HUES64 (cell line): Measurements from ENCODE around the gene TMEFF2.
"Not testable (repeated sequence)": the region's sequence is repeated elsewhere in the genome, so short reads cannot be mapped to it uniquely, and the experiment has no call there.

Experiments
- H3K27ac ChIP-seq: 2 replicates; pipeline ENCODE4 v1.7.0; 2013; ENCODE audit warnings: low read depth, low read length, inconsistent platforms
- H3K27me3 ChIP-seq: 2 replicates; pipeline ENCODE4 v1.6.1; 2013; ENCODE audit warnings: mild to moderate bottlenecking, low read length; ENCODE audit not compliant: insufficient read depth
- H3K36me3 ChIP-seq: 2 replicates; pipeline ENCODE4 v1.6.1; 2013; ENCODE audit warnings: mild to moderate bottlenecking, low read length; ENCODE audit not compliant: insufficient read depth
- H3K4me1 ChIP-seq: 2 replicates; pipeline ENCODE4 v1.6.1; 2013; ENCODE audit warnings: mild to moderate bottlenecking, low read length, moderate library complexity; ENCODE audit not compliant: insufficient read depth
- H3K4me3 ChIP-seq: 2 replicates; pipeline ENCODE4 v1.5.1; 2013; ENCODE audit warnings: mild to moderate bottlenecking, low read length, moderate library complexity
- H3K9ac ChIP-seq: 2 replicates; pipeline ENCODE4 v1.6.1; 2013; ENCODE audit warnings: mild to moderate bottlenecking, low read depth, low read length
- H3K9me3 ChIP-seq: 2 replicates; pipeline ENCODE4 v1.6.1; 2013; ENCODE audit warnings: low read depth, low read length; ENCODE audit not compliant: insufficient read depth
- WGBS: fragments of 150-250, 120-280 bp; methylation state at CpG from one replicate; pipeline ENCODE4 v1.1.7; 2013; ENCODE audit warnings: missing lambda C conversion rate; 5-methylcytosine and 5-hydroxymethylcytosine counted together

The TMEFF2 gene

DNA sequence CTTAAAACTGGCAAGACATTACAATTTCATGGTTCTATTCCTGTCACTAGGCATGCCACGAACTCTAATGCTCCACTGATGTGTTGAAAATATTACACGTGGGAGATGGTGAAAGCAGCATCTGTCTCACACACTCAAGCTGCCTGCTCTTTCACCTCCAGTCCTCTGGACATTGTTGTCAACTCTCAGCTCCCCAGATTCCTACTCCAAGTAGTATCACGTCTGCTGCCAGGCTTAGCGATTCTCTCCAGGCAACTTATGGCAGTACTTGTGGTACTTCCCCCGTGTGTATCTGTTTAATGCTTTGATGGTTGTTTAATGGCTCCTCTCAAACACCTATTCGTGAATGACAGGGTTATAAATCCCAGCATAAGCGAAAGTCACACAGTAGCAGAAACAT lies 103.8 kb downstream of the TMEFF2 start:
- H3K9ac ChIP-seq: no peak overlapping the region
- H3K27me3 ChIP-seq: no peaks in the 10 kb centered on the region
- peaks cover 5% of the 10 kb centered on the region; the same call in 1 of the 2 replicates for H3K4me1 ChIP-seq
- 89% methylated on average over 7 of the region's 7 CpGs for WGBS
- H3K27ac ChIP-seq: no peak overlapping the region
- H3K36me3 ChIP-seq: no peaks in the 10 kb centered on the region
- H3K4me3 ChIP-seq: no peak overlapping the region
- no peaks in the 10 kb centered on the region for H3K9me3 ChIP-seq

- Histone ChIP-seq H3K4me3 (no peak overlapping the region), H3K9me3 (no peaks in the 10 kb centered on the region), H3K4me1 (peaks cover 8% of the 10 kb centered on the region; the same call in 1 of the 2 replicates), H3K9ac (no peak overlapping the region), H3K36me3 (no peaks in the 10 kb centered on the region), H3K27me3 (no peaks in the 10 kb centered on the region), H3K27ac (no peak overlapping the region)
- WGBS: 94% methylated on average over 2 of the region's 4 CpGs
Observed at GRCh38 chr2:192087398-192087958, 107.3 kb downstream of the TMEFF2 start.

GRCh38 chr2:192082121-192082520 lies 112.6 kb downstream of the TMEFF2 start:
- H3K9ac ChIP-seq: no peak overlapping the region
- H3K36me3 ChIP-seq: no peaks in the 10 kb centered on the region
- WGBS: 91% methylated on average over 5 of the region's 5 CpGs
- H3K9me3 ChIP-seq: no peaks in the 10 kb centered on the region
- H3K4me1 ChIP-seq: peaks cover 3% of the 10 kb centered on the region; the same call in 1 of the 2 replicates
- no peak overlapping the region for H3K27ac ChIP-seq
- H3K4me3 ChIP-seq: no peak overlapping the region
- no peaks in the 10 kb centered on the region for H3K27me3 ChIP-seq

GRCh38 chr2:192080096-192080495 lies 114.6 kb downstream of the TMEFF2 start:
- H3K36me3 ChIP-seq, H3K27me3 ChIP-seq, H3K4me3 ChIP-seq, H3K4me1 ChIP-seq, H3K9me3 ChIP-seq, H3K9ac ChIP-seq, H3K27ac ChIP-seq: not testable (repeated sequence)
- WGBS: 90% methylated on average over 3 of the region's 3 CpGs

- Histone ChIP-seq H3K9me3 (no peaks in the 10 kb centered on the region), H3K9ac (no peak overlapping the region), H3K4me3 (no peak overlapping the region), H3K36me3 (no peaks in the 10 kb centered on the region), H3K27ac (no peak overlapping the region), H3K4me1 (no peaks in the 10 kb centered on the region), H3K27me3 (no peaks in the 10 kb centered on the region)
Observed at GRCh38 chr2:192073878-192074277, 120.9 kb downstream of the TMEFF2 start.

DNA sequence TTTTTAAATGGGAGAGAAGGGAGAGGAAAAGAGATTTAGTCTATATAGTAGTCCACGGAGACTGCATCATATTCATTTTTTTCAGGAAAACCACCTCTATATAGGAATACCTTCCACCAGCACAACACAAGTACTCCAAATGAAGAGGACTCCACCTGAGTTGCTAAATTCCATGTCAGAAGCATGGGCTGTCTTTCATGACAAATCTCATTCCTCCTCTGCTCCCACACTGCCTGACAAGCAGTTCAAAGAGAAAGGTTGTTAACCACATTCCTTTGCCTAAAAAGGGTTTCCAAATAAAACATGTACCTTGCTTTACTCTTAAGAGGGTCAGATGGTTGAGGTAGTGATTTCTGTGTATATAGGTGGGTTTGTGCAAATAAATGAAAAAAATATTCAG lies 122.0 kb downstream of the TMEFF2 start:
- H3K9ac ChIP-seq: no peak overlapping the region
- WGBS: 94% methylated on average over 1 of the region's 1 CpG

DNA sequence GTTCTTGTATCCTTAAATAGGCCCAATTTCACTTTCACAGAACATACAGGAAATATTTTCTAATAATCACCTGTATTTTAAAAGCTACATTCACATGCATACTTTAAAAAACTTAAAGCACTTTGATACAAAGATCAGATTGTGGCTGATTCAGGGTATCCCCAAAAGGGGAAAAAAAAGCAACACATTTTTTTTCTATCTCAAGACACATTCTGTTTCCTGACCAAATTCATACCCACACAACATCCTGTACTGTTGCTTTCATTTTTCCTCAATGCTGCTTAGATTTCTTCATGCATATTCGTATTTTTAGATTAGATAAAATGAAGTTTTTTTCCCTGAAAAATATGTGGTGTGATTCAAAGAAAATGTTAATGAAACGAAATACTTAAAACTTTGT lies 122.5 kb downstream of the TMEFF2 start:
- H3K9ac ChIP-seq: no peak overlapping the region
- WGBS: 93% methylated on average over 2 of the region's 2 CpGs
- H3K36me3 ChIP-seq: no peaks in the 10 kb centered on the region

More for the DNA sequence above, 122.0 kb downstream of the TMEFF2 start:
- H3K9me3 ChIP-seq: no peaks in the 10 kb centered on the region
- H3K27ac ChIP-seq: no peak overlapping the region
- H3K27me3 ChIP-seq: no peaks in the 10 kb centered on the region
- H3K36me3 ChIP-seq: no peaks in the 10 kb centered on the region
- no peak overlapping the region for H3K4me3 ChIP-seq
- H3K4me1 ChIP-seq: no peaks in the 10 kb centered on the region

GRCh38 chr2:192070099-192070498 lies 124.6 kb downstream of the TMEFF2 start:
- 86% methylated on average over 1 of the region's 1 CpG for WGBS

More for the DNA sequence above, 122.5 kb downstream of the TMEFF2 start:
- Histone ChIP-seq H3K4me3 (no peak overlapping the region), H3K9me3 (no peaks in the 10 kb centered on the region), H3K27ac (no peak overlapping the region), H3K4me1 (no peaks in the 10 kb centered on the region), H3K27me3 (no peaks in the 10 kb centered on the region)

GRCh38 chr2:192069417-192069816 lies 125.3 kb downstream of the TMEFF2 start:
- Histone ChIP-seq H3K9me3 (no peaks in the 10 kb centered on the region), H3K36me3 (no peaks in the 10 kb centered on the region), H3K9ac (no peak overlapping the region), H3K27me3 (no peaks in the 10 kb centered on the region), H3K4me3 (no peak overlapping the region), H3K4me1 (no peaks in the 10 kb centered on the region), H3K27ac (no peak overlapping the region)
- 100% methylated on average over 1 of the region's 1 CpG for WGBS

More at GRCh38 chr2:192070099-192070498, 124.6 kb downstream of the TMEFF2 start:
- H3K4me3 ChIP-seq: no peak overlapping the region
- H3K36me3 ChIP-seq: no peaks in the 10 kb centered on the region
- H3K4me1 ChIP-seq: no peaks in the 10 kb centered on the region
- no peak overlapping the region for H3K27ac ChIP-seq
- no peaks in the 10 kb centered on the region for H3K9me3 ChIP-seq
- no peak overlapping the region for H3K9ac ChIP-seq
- no peaks in the 10 kb centered on the region for H3K27me3 ChIP-seq

DNA sequence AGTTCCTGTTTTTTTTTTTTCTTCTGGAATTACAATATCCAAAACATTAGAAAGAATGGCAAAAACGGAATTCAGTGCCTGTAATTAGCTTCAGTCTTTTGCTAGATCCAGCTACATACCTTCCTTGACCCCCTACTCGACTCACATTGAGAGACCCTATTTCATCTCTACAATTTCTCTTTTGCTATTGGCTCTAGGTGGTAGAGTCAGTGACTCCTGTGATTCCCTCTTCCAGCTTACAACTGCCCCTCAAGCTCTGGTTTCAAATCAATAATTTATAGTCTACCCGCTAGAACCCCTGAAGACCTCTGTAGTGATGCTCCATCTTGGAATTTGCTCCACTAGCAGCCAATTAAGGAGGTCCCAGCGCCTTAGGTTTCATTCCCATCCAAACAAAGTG lies 125.8 kb downstream of the TMEFF2 start:
- Histone ChIP-seq H3K4me1 (no peaks in the 10 kb centered on the region), H3K27ac (no peak overlapping the region), H3K9me3 (no peaks in the 10 kb centered on the region), H3K36me3 (no peaks in the 10 kb centered on the region), H3K27me3 (no peaks in the 10 kb centered on the region), H3K9ac (no peak overlapping the region), H3K4me3 (no peak overlapping the region)
- 91% methylated on average over 4 of the region's 4 CpGs for WGBS

DNA sequence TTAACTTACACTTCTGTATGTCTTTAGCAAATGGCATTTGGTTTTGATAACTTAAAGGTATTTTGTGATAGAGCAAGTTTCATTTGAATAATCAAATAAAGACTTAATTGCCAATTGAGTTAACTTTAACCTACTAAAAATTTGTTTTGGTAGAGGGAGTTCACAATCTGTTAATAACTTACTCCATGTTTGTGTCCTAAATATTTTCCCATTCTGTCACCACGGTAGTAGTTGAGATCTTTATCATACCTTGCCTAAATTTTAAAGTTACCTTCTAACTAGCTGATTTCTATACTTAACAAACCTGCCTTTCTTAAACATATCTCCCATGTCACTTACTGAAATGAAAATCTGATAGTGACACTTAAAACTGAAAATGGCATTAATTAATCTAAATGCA lies 127.1 kb downstream of the TMEFF2 start:
- Histone ChIP-seq H3K4me3 (no peak overlapping the region), H3K9ac (no peak overlapping the region), H3K27me3 (no peaks in the 10 kb centered on the region), H3K4me1 (no peaks in the 10 kb centered on the region), H3K9me3 (no peaks in the 10 kb centered on the region), H3K36me3 (no peaks in the 10 kb centered on the region), H3K27ac (no peak overlapping the region)
- 91% methylated on average over 1 of the region's 1 CpG for WGBS

GRCh38 chr2:192064459-192064858 lies 130.3 kb downstream of the TMEFF2 start:
- H3K27me3 ChIP-seq: no peaks in the 10 kb centered on the region
- H3K36me3 ChIP-seq: no peaks in the 10 kb centered on the region
- 95% methylated on average over 2 of the region's 2 CpGs for WGBS
- no peak overlapping the region for H3K9ac ChIP-seq
- no peaks in the 10 kb centered on the region for H3K9me3 ChIP-seq
- H3K27ac ChIP-seq: no peak overlapping the region
- H3K4me3 ChIP-seq: no peak overlapping the region
- H3K4me1 ChIP-seq: no peaks in the 10 kb centered on the region
